Osteoblast (primary cell): ENCODE results near the gene SNX24. TPM values are rescaled to one million over a fixed set of nuclear protein-coding genes. Genes with fewer than 3 reads are reported as not detected.

ENCODE experiments used
- DNase-seq: peaks from one replicate; pipeline ENCODE4 v3.0.0; 2011; ENCODE audit warnings: low spot score, mixed read lengths; ENCODE audit not compliant: insufficient read length; ENCODE audit errors: missing footprints
- H2AFZ ChIP-seq: 2 replicates; pipeline ENCODE4 v1.6.0; 2011; ENCODE audit warnings: mild to moderate bottlenecking, low read length
- H3K27ac ChIP-seq: 2 replicates; pipeline ENCODE4 v1.5.1; 2011; ENCODE audit warnings: mild to moderate bottlenecking, low read depth, low read length, moderate library complexity
- H3K27me3 ChIP-seq: 2 replicates; pipeline ENCODE4 v1.6.0; 2012; ENCODE audit warnings: mild to moderate bottlenecking, control low read depth, inconsistent platforms, low read length, moderate library complexity; ENCODE audit not compliant: insufficient read depth
- H3K36me3 ChIP-seq: 2 replicates; pipeline ENCODE4 v1.5.1; 2011; ENCODE audit warnings: mild to moderate bottlenecking, low read length, control low read depth, moderate library complexity; ENCODE audit not compliant: insufficient read depth
- H3K4me1 ChIP-seq: 2 replicates; pipeline ENCODE4 v1.5.1; 2011; ENCODE audit warnings: mild to moderate bottlenecking, low read length, control low read depth, moderate library complexity; ENCODE audit not compliant: insufficient read depth
- H3K4me2 ChIP-seq: 2 replicates; pipeline ENCODE4 v1.6.0; 2011; ENCODE audit warnings: mild to moderate bottlenecking, low read length; ENCODE audit not compliant: insufficient read depth
- H3K4me3 ChIP-seq: fragments of 200-600 bp; sonication (generic); 3 replicates; pipeline ENCODE4 v1.5.1; 2012; ENCODE audit warnings: mild to moderate bottlenecking, low read length, inconsistent platforms; ENCODE audit not compliant: insufficient read depth
- H3K79me2 ChIP-seq: 2 replicates; pipeline ENCODE4 v1.6.0; 2012; ENCODE audit warnings: mild to moderate bottlenecking, low read length, control low read depth, inconsistent platforms; ENCODE audit not compliant: insufficient read depth
- H3K9me3 ChIP-seq: 2 replicates; pipeline ENCODE4 v1.5.1; 2011; ENCODE audit warnings: low read depth, low read length, control low read depth
- H4K20me1 ChIP-seq: 2 replicates; pipeline ENCODE4 v1.6.0; 2012; ENCODE audit warnings: mild to moderate bottlenecking, low read length, control low read depth; ENCODE audit not compliant: insufficient read depth
- CTCF ChIP-seq: IDR thresholded peaks from 2 replicates; pipeline ENCODE4 v1.5.1; 2011; ENCODE audit warnings: mild to moderate bottlenecking, low read depth, low read length, moderate library complexity; ENCODE audit errors: extremely low read depth
- total RNA-seq: library from RNA; depleted of rRNA; stranded (reverse); fragments of >200 nt; gene quantifications from 2 replicates; pipeline ENCODE4 v1.2.3, GENCODE V29; 2012

SNX24 gene
- total RNA-seq, 1 donor, result 26.4 TPM

DNA sequence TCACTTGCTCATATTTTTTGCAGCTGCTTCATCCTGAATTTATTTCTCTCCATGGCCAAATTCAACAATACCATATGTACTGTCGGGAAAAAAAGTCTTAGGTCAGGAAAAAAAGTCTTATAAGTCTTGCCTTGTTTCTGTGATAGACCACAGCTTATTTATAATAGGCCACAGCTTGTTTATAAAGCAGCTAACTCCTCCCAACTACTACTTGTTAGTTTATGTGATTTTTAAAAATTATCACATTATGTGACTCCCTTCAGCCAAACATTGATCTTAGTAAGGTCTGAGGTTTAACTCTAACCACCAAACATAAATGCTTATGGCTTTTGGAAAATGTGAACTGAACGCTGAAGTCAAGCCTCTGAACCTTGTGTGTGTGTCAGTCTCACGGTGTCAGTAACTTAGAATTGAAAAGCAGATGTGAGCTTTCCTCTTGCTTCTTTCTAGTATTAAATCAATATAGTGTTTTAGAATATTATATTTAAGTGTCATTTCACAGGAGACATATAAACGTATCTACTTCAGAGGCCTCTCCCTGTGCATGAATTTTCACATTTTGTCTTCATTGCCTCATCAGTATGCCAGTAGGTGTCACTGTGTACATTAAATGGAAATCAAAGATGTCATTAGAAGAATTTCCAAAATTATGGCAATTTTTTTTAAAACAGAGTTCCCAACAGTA lies 51.3 kb downstream of the SNX24 start:
- Histone ChIP-seq H3K4me2 (no peak overlapping the region), H4K20me1 (peaks cover 6% of the 10 kb centered on the region), H3K79me2 (peaks cover 5% of the 10 kb centered on the region), H3K27ac (no peak overlapping the region), H3K4me1 (no peaks in the 10 kb centered on the region), H3K36me3 (no peaks in the 10 kb centered on the region), H3K9me3 (no peaks in the 10 kb centered on the region), H2AFZ (no peak overlapping the region), H3K4me3 (no peak overlapping the region), H3K27me3 (no peaks in the 10 kb centered on the region)
- peak; percentile 64 for TF ChIP-seq CTCF
- no peak for DNase-seq

DNA sequence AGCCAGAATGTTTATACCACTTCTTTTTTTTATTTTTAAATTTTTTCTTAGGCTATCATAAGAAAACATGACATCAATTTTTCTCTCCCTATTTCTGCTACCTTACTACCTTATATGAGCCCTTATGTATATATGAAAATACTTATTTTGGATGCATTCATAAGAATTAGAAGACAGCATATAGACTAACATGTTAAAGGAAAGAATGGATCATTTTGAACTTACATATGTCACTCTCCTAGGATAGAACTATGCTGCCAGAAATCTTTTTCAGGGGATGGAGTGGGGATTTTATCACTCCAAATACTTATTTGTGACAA lies 51.8 kb downstream of the SNX24 start:
- TF ChIP-seq CTCF, result no peak
- Histone ChIP-seq H3K4me2 (no peak overlapping the region), H3K4me3 (no peak overlapping the region), H3K27ac (no peak overlapping the region), H3K36me3 (no peaks in the 10 kb centered on the region), H3K27me3 (no peaks in the 10 kb centered on the region), H4K20me1 (peaks cover 6% of the 10 kb centered on the region), H3K79me2 (peaks cover 5% of the 10 kb centered on the region), H3K4me1 (no peaks in the 10 kb centered on the region), H2AFZ (no peak overlapping the region), H3K9me3 (no peaks in the 10 kb centered on the region)
- DNase-seq, result no peak

DNA sequence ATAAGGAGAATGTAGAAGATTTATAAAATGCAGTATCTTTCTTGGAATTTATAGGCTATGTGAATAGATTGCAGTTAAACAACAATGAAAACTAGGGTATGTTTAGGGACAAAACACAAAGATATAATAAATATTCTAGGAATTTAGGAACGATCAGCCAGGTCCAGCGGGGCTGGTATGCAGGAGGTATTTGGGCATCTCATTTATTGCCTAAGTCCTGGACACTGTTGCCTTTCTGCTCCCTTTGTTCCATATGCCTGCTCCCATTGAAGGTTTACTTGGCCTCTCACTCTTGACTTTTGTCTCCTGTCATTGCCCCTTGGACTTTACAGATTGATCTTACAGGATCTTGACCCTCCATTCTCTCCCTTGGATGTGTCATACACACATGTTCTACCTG lies 55.9 kb downstream of the SNX24 start:
- Histone ChIP-seq H3K4me3 (no peak overlapping the region), H3K4me2 (no peak overlapping the region), H2AFZ (no peak overlapping the region), H3K4me1 (no peaks in the 10 kb centered on the region), H3K79me2 (peaks cover 5% of the 10 kb centered on the region), H3K36me3 (no peaks in the 10 kb centered on the region), H3K27ac (no peak overlapping the region), H3K27me3 (no peaks in the 10 kb centered on the region), H4K20me1 (peaks cover 9% of the 10 kb centered on the region), H3K9me3 (no peaks in the 10 kb centered on the region)
- no peak for DNase-seq
- no peak for TF ChIP-seq CTCF

- peaks cover 9% of the 10 kb centered on the region for H4K20me1 ChIP-seq
- H3K27ac ChIP-seq, result no peak overlapping the region
- peaks cover 5% of the 10 kb centered on the region for H3K79me2 ChIP-seq
- no peaks in the 10 kb centered on the region for H3K27me3 ChIP-seq
- no peak for TF ChIP-seq CTCF
- H3K9me3 ChIP-seq, result no peaks in the 10 kb centered on the region
- no peak overlapping the region for H2AFZ ChIP-seq
- no peak overlapping the region for H3K4me2 ChIP-seq
- no peaks in the 10 kb centered on the region for H3K36me3 ChIP-seq
- H3K4me1 ChIP-seq, result peaks cover 7% of the 10 kb centered on the region
- no peak for DNase-seq
- no peak overlapping the region for H3K4me3 ChIP-seq
Observed at GRCh38 chr5:122902263-122902662, 56.9 kb downstream of the SNX24 start.
